ENCODE data around the gene RSPH4A.
A peak's percentile ranks its signal among the peaks of the same experiment; 100 is the strongest.

Gene RSPH4A

DNA sequence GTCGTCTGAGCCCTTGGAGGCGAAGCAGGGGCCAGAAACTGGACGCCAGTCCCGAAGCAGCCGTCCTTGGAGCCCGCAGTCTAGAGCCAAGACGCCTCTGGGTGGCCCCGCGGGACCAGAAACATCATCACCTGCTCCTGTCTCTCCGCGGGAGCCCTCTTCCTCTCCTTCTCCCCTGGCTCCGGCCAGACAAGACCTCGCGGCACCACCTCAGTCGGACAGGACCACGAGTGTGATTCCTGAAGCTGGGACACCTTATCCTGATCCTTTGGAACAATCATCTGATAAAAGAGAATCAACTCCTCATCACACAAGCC is 416 bp downstream of the RSPH4A start (continued):
- peak; percentile 14; the same call in 1 of the 2 replicates for TF ChIP-seq ZBTB48 (tag by site-specific recombination; IDR thresholded peaks at IDR 0.05)

- Histone ChIP-seq H3K9me3 (ENCODE audit: control insufficient read depth, insufficient read depth, low read depth, low read length) (no peaks in the 10 kb centered on the region), H3K36me3 (ENCODE audit: control insufficient read depth in 2 of 2, insufficient read depth in 1 of 2, low read length in 2 of 2) (peaks cover 0 to 8% of the 10 kb centered on the region in 2 experiments; a peak in 1 of 3 replicates), H3K4me3 (ENCODE audit: low read depth, low read length) (no peak overlapping the region), H3K4me1 (ENCODE audit: control insufficient read depth, insufficient read depth, low read length) (no peaks in the 10 kb centered on the region), H3K27ac (ENCODE audit: extremely low read depth, low read depth, low read length) (no peak overlapping the region)
- CTCF ChIA-PET = interaction anchor here (0.6 to 2.3 kb wide), 5 partner anchors 17 to 406 kb away, joined by 3 to 5 read pairs (median 3); no protein-coding TSS in a partner anchor
- POLR2A ChIA-PET = interaction anchor here (0.6 to 1.3 kb wide), 2 partner anchors 8 to 53 kb away, joined by 3 to 5 read pairs; partner anchors contain the start of genes RSPH4A and RWDD1
- TF ChIP-seq ZNF10 (tag by site-specific recombination; IDR thresholded peaks at IDR 0.05) (peak; percentile 87), ZNF350 (tag by site-specific recombination; IDR thresholded peaks at IDR 0.05) (peak; percentile 62; the same call in 1 of the 2 replicates), ZBTB17 (tag by site-specific recombination; IDR thresholded peaks at IDR 0.05) (no peak)
Observed at GRCh38 chr6:116624036-116624805, 7.9 kb downstream of the RSPH4A start.

- CTCF ChIA-PET = interaction anchor here (0.7 to 1.2 kb wide), 3 partner anchors 9 to 20 kb away, joined by 3 to 5 read pairs (median 3); partner anchors contain the start of gene RSPH4A
- POLR2A ChIA-PET = no interaction called here
- no peaks in the 10 kb centered on the region for H3K4me1 ChIP-seq (ENCODE audit: control insufficient read depth, insufficient read depth, low read length)
- H3K9me3 ChIP-seq (ENCODE audit: control insufficient read depth, insufficient read depth, low read depth, low read length) = no peaks in the 10 kb centered on the region
- no peak overlapping the region for H3K4me3 ChIP-seq (ENCODE audit: low read depth, low read length)
- H3K27ac ChIP-seq (ENCODE audit: extremely low read depth, low read depth, low read length) = no peak overlapping the region
- peaks cover 0 to 8% of the 10 kb centered on the region in 2 experiments; a peak in 1 of 3 replicates for H3K36me3 ChIP-seq (ENCODE audit: control insufficient read depth in 2 of 2, insufficient read depth in 1 of 2, low read length in 2 of 2)
- TF ChIP-seq SCRT2 (tag by site-specific recombination; IDR thresholded peaks at IDR 0.05) (no peak), GLIS1 (tag by site-specific recombination; IDR thresholded peaks at IDR 0.05) (no peak), ZNF248 (tag by site-specific recombination; IDR thresholded peaks at IDR 0.05) (no peak), ZNF37A (tag by site-specific recombination; IDR thresholded peaks at IDR 0.05) (no peak), ZNF747 (tag by site-specific recombination; IDR thresholded peaks at IDR 0.05) (no peak), ZNF610 (tag by site-specific recombination; IDR thresholded peaks at IDR 0.05; ENCODE audit: borderline replicate concordance) (no peak), ZNF664 (tag by site-specific recombination; IDR thresholded peaks at IDR 0.05) (no peak), ZNF112 (tag by site-specific recombination; IDR thresholded peaks at IDR 0.05) (no peak), ZNF645 (tag by site-specific recombination; IDR thresholded peaks at IDR 0.05) (no peak), ZNF48 (tag by site-specific recombination; IDR thresholded peaks at IDR 0.05) (no peak), KLF17 (tag by site-specific recombination; IDR thresholded peaks at IDR 0.05) (no peak), ZNF624 (tag by site-specific recombination; IDR thresholded peaks at IDR 0.05) (no peak), ZNF571 (tag by site-specific recombination; IDR thresholded peaks at IDR 0.05) (no peak)
- TF ChIP-seq, protein P1, sequence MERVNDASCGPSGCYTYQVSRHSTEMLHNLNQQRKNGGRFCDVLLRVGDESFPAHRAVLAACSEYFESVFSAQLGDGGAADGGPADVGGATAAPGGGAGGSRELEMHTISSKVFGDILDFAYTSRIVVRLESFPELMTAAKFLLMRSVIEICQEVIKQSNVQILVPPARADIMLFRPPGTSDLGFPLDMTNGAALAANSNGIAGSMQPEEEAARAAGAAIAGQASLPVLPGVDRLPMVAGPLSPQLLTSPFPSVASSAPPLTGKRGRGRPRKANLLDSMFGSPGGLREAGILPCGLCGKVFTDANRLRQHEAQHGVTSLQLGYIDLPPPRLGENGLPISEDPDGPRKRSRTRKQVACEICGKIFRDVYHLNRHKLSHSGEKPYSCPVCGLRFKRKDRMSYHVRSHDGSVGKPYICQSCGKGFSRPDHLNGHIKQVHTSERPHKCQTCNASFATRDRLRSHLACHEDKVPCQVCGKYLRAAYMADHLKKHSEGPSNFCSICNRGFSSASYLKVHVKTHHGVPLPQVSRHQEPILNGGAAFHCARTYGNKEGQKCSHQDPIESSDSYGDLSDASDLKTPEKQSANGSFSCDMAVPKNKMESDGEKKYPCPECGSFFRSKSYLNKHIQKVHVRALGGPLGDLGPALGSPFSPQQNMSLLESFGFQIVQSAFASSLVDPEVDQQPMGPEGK (tag by site-specific recombination; IDR thresholded peaks at IDR 0.05) = no peak
Observed at GRCh38 chr6:116625872-116626271, 9.6 kb downstream of the RSPH4A start.
